ENCODE results near the gene STAT5A.

Gene STAT5A

DNA sequence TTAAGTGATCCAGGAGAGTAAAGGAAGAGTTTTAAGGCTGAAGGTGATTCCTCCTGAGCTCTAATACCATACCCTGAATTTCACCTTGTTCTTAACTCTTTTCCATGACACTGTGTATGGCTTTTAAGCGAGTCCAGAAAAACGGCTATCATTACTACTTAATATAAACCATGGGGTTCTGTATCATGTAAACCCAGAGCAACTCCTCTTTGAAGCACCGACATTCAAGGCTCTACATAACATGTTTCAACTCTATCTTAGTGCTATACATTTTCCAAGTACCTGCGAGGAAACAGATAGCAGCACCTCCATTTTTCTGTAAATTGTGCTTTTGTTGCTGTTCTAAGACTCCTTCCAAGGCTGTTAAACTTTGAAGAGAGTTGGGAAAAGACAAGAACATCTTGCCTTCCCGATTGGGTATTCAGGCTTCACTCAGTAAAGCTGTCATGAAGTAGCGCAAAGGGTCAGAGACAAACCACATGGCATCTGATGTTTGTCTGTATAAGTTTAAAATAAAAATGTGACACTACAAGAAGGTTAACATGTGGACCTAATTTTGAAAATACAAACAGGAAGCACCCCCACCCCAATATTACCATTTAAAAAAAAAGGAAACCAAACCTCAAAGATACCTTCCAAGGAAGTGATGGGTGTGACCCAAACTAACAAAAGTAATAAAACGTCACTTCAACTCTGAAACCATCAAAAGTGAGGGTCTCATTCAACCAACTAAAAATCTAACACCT is 16.0 kb upstream of the STAT5A start:
- no peak for DNase-seq (ENCODE audit: low read depth in 1 of 2, low spot score in 1 of 2)
- in situ Hi-C loops (cut with HindIII; ENCODE audit: low pct_unique_long_range_greater_than_20kb, low sequenced_read_pairs): no loop called here
- no peak for TF ChIP-seq JUND (IDR thresholded peaks at IDR 0.05; ENCODE audit: low read depth)

- in situ Hi-C loops (cut with HindIII; ENCODE audit: low pct_unique_long_range_greater_than_20kb, low sequenced_read_pairs): no loop called here
Measured at GRCh38 chr17:42273474-42274252, 14.6 kb upstream of the STAT5A start.

DNA sequence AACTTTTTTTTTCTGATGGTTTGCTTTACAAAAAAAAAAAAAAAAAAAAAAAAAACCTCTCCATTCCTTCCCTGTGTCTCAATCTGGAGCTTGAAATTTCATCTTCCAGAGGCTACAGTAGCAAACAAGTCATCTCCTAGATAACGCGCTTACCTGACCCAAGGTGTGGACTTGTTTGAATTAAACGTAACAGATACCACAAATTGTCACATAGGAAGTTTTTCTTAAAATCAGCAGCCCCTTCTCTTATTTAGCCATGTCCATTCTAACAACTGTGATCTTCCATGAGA is 14.1 kb upstream of the STAT5A start:
- no peak for DNase-seq (ENCODE audit: low read depth in 1 of 2, low spot score in 1 of 2)
- TF ChIP-seq JUND (IDR thresholded peaks at IDR 0.05; ENCODE audit: low read depth): no peak
- in situ Hi-C loops (cut with HindIII; ENCODE audit: low pct_unique_long_range_greater_than_20kb, low sequenced_read_pairs): no loop called here

More at GRCh38 chr17:42273474-42274252, 14.6 kb upstream of the STAT5A start:
- no peak for DNase-seq (ENCODE audit: low read depth in 1 of 2, low spot score in 1 of 2)
- TF ChIP-seq JUND (IDR thresholded peaks at IDR 0.05; ENCODE audit: low read depth): no peak

- peak in 1 of 2 experiments; percentile 27 for DNase-seq (ENCODE audit: low read depth in 1 of 2, low spot score in 1 of 2)
- in situ Hi-C loops (cut with HindIII; ENCODE audit: low pct_unique_long_range_greater_than_20kb, low sequenced_read_pairs): no loop called here
- no peak for TF ChIP-seq JUND (IDR thresholded peaks at IDR 0.05; ENCODE audit: low read depth)
Measured at GRCh38 chr17:42274812-42275526, 13.3 kb upstream of the STAT5A start.

GRCh38 chr17:42275527-42276358 is 12.6 kb upstream of the STAT5A start:
- TF ChIP-seq JUND (IDR thresholded peaks at IDR 0.05; ENCODE audit: low read depth): no peak
- no peak for DNase-seq (ENCODE audit: low read depth in 1 of 2, low spot score in 1 of 2)
- in situ Hi-C loops (cut with HindIII; ENCODE audit: low pct_unique_long_range_greater_than_20kb, low sequenced_read_pairs): no loop called here

DNA sequence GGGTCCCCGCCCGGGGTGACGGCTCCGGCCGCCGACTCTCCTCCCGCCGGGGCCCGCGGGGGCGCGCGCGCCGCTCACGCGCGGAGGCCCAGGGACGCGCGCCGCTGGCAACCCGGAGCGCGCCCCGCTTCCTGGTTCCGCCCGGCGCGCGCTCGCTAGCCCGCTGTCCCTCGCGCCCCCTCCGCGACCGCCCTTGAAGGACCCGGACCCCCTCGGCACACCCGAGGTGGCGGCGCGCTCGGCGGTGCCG is 12.0 kb upstream of the STAT5A start, which contains the start of gene STAT5B:
Gene STAT5B, minus strand, starts transcription at position 33 of the 250 bp plus-strand sequence. CDS start 44,264 bp downstream, outside the sequence.
- peak; percentile 87 to 97 for DNase-seq (ENCODE audit: low read depth in 1 of 2, low spot score in 1 of 2)
- in situ Hi-C loops (cut with HindIII; ENCODE audit: low pct_unique_long_range_greater_than_20kb, low sequenced_read_pairs): no loop called here

GRCh38 chr17:42276609-42277341 is 11.5 kb upstream of the STAT5A start:
- in situ Hi-C loops (cut with HindIII; ENCODE audit: low pct_unique_long_range_greater_than_20kb, low sequenced_read_pairs): no loop called here
- no peak for TF ChIP-seq JUND (IDR thresholded peaks at IDR 0.05; ENCODE audit: low read depth)
- DNase-seq (ENCODE audit: low read depth in 1 of 2, low spot score in 1 of 2): no peak

More for the DNA sequence above, 12.0 kb upstream of the STAT5A start, which contains the start of gene STAT5B:
- no peak for TF ChIP-seq JUND (IDR thresholded peaks at IDR 0.05; ENCODE audit: low read depth)

DNA sequence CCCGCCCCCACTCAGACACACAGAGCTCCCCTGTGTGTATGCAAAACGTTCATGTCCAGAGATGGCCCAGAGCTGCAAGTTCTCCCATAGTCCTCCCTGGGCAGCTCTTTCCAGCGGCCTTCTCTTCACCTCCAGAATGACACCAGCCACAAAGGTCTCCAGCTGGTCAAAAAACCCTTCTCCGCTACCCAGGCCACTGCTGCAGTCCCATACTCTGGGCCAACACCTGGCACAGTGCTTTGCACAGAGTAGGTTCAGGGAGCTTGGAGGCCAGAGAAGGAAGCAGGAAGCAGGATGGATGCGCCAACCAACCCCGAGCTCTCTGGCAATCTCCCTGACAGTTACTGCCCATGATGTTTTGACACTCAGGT is 11.0 kb upstream of the STAT5A start:
- TF ChIP-seq JUND (IDR thresholded peaks at IDR 0.05; ENCODE audit: low read depth): no peak
- DNase-seq (ENCODE audit: low read depth in 1 of 2, low spot score in 1 of 2): no peak

DNA sequence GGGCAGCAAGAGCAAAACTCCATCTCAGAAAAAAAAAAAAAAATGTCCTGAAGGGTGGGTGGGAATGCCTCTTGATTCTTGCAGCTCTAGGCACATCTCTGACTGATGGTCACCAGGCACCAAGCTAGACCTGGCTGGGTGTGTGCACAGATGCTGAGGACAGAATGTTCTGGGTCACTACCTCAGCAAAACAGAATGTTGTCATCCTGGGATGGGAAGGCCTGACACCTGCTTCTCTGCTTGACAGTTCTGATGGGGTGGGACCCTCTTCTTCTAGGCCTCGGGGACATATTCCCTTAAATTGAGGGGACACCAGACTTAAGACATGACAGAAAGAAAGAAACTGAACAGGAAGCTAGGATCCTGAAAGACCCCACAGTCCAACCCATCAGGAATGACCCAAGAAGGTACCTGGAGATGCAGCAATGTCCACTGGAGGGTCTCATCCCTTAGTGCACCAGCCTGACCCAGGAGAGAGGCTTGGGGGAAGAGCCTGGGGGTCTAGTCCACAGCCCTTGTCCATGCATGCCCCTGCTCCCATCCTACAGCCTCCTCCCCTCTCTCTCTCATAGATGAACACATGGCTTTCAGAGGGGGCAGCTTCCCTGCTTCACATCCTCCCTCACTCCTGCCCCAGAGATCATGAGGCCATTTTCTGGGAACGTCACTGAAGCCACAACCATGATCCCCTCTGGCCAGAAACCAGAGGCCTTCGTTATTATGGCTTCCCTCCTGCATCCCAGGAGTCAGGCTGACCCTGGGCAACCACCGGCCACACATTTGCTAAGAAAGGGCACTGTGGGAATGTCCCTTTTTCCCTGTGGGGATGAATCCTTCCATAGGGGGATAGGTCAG is 8.3 kb upstream of the STAT5A start:
- in situ Hi-C loops (cut with HindIII; ENCODE audit: low pct_unique_long_range_greater_than_20kb, low sequenced_read_pairs): no loop called here
- no peak for DNase-seq (ENCODE audit: low read depth in 1 of 2, low spot score in 1 of 2)
- TF ChIP-seq JUND (IDR thresholded peaks at IDR 0.05; ENCODE audit: low read depth): no peak

More for the DNA sequence above, 11.0 kb upstream of the STAT5A start:
- in situ Hi-C loops (cut with HindIII; ENCODE audit: low pct_unique_long_range_greater_than_20kb, low sequenced_read_pairs): no loop called here

GRCh38 chr17:42281571-42282096 is 6.7 kb upstream of the STAT5A start:
- in situ Hi-C loops (cut with HindIII; ENCODE audit: low pct_unique_long_range_greater_than_20kb, low sequenced_read_pairs): no loop called here
- DNase-seq (ENCODE audit: low read depth in 1 of 2, low spot score in 1 of 2): no peak
- TF ChIP-seq JUND (IDR thresholded peaks at IDR 0.05; ENCODE audit: low read depth): no peak
